NCI-H2196 treated with DMSO at 0.1 percent for 48 hours (cell line): ENCODE results near the gene CBARP.
A peak's percentile ranks its signal among the peaks of the same experiment; 100 is the strongest.

ENCODE experiments used
- DNase-seq: peaks from one replicate; lab custom pipeline; 2025; ENCODE audit not compliant: unreplicated experiment; lab: John Stamatoyannopoulos, UW

The CBARP gene

DNA sequence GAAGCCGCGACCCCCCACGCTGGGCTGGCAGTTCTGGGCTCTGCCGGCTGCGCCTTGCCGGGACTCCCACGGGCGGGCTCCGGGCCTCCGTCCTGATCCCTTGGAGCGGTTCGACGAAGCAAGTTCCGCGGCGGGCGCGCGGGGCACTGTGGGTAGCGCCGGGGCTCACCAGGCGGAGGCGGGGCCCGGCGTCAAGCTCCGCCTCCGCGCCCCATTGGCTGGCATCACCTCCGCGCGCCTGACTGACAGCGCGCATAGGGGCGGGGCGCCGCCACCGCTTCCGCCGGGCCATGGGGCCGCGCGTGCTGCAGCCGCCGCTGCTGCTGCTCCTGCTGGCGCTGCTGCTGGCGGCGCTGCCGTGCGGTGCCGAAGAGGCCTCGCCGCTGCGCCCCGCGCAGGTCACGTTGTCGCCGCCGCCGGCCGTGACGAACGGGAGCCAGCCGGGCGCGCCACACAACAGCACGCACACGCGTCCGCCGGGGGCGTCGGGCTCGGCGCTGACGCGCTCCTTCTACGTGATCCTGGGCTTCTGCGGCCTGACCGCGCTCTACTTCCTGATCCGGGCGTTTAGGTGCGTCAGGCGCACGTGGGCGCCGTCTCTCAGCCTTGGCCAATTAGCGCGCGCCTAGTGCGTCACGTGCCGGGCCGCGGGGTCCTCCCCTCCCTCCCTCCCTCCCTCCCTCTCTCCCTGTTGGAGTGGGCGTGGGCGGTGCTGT, 37.6 kb upstream of the CBARP start, which contains the start of gene FAM174C:
Gene FAM174C (plus strand): TSS at position 271 of the 716 bp plus-strand sequence. CDS start 20 bp downstream, at position 291.
- DNase-seq, result peak; percentile 93

DNA sequence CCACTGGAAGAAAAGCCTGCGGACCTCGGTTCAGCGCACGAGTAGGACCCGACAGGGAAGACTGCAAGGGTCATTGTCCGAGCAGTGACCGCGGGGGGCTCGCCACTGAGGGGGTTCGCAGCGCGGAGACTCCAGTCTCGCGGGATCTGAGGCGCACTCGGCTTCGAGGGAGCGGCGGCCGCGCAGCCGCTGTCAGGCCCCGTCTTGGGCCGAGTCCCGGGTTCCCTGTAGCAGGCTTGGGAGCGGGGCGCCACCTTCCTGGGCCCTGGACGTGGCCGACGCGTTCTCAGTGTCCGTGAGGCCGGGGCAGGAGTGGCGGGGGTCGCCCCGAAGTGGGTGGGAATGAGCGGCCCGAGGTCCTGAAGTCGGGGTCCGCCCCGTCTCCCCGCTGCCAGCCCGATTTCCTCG, 37.1 kb upstream of the CBARP start:
- DNase-seq, result no peak

- no peak for DNase-seq
Measured at GRCh38 chr19:1274081-1274851, 36.5 kb upstream of the CBARP start.

- no peak for DNase-seq
Measured at GRCh38 chr19:1273263-1274041, 35.6 kb upstream of the CBARP start.

GRCh38 chr19:1272423-1273262, 34.8 kb upstream of the CBARP start:
- no peak for DNase-seq

DNA sequence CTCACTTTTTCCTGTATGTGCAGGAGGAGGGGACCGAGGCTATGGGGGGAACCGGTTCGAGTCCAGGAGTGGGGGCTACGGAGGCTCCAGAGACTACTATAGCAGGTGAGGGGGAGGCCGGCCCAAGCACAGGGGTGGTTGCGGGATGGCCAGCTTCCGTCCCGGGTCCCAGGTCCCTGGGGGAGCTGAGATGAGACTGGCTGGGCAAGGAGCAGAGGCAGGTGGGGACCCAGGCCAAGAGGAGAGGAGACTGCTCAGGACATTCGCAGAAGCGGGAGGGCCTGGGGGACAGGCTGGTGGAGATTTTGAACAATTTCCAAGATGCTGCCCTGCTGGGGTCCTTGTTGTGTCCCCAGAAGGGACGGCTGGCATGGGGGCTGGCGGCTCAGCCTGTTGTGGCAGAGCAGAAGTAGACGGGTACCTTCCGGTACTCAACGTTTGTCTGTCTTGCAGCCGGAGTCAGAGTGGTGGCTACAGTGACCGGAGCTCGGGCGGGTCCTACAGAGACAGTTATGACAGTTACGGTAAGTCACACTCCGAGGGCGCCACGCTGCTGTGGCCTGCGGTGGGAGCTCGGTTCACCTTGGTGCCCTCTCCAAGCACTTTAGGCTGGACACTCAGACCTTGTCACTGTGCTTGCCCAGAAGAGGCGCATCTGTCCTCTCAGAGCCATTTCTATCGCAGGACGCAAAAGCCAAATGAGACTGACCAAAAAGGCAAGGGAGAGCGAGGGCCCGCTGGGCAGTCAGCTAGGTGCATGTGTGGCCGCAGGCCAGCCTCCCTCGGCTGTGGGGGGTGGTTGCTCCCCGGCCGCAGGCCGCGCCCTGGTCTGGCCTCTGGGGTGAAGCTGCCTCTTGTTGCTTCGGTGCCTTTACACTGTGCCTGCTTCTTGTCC, 34.0 kb upstream of the CBARP start:
- DNase-seq, result no peak

- no peak for DNase-seq
Measured at GRCh38 chr19:1270854-1271527, 33.2 kb upstream of the CBARP start.

- DNase-seq, result no peak
Measured at GRCh38 chr19:1270213-1270853, 32.5 kb upstream of the CBARP start.

DNA sequence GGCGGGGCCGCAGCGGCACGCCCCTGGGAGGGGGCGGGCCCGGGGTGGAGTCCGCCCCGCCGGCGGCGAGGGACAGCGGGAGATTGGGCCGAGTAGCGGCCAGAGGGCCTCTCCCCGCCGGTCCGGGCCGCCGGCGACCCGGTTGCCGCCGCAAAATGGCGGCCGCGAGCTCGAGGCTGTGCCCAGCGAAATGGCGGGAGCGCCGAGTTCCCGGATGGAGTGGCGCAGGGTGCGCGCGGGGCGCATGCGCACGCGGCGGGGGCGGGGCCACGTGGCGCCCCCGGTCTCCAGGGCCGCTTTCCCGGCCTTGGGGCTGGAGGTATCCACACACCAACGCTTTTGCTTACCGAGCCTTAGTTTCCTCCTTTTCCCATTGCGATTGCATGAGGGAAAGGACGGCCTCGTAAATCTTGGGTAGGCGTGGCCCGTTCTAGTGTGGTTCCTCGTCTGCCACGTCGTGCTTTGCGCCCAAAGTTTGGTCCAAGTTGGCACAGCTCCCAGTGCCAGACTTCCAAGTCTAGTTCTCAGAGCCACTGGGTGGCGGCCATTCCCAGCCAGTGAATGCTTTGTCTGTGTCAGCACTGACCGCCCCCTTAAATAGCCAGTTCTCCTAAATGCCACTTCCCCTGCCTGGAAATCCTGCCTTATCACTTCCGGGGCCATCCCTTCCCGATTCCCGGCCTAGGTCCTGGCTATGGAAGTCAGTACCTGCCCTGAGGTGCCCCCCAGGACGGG, 31.8 kb upstream of the CBARP start:
- peak; percentile 77 for DNase-seq

- DNase-seq, result peak; percentile 97
Measured at GRCh38 chr19:1269065-1269477, 31.3 kb upstream of the CBARP start, which contains the start of gene CIRBP. Gene CIRBP, plus strand, starts transcription at chr19:1269332. Its CDS starts 1,602 bp downstream, at chr19:1270934.

DNA sequence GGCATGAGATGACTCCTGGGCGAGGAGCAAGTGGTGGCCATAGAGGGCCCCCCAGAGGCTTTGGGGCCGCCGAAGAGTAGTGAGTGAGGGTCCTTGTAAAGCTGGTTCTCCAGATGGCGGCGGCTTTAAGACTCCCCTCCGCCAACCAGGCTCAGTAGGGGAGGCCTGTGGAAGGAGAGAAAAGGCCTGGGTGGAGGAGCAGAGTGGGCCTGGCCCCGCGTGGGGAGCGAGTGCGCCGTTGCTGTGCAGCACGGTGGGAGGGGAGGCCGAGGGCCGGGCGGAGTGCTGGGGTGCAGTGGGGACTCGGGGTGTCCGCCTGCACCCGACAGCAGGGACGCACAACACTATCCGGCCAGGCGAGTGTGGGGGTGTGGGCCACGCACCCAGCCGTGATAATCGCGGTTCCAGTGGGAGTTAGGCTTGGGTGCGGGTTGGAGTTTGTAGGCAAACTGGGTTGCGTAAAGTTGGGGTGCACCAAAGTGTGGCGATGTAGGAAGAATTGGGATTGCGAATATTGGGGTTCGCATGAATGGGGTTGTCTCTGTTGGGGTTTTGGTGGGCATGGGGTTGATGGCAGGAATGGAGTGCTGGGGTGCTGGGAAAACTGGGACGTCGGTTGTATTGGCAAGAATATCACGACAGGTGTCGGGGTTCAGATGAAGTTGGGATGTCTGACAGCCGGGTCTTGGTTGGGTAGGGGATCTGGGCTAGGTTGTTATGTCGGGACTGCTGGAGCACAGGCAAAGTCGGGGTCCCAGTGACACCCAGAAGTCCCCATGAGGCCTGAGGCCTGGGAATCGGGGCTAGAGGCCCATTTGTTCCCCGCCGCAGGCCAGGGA, 30.6 kb upstream of the CBARP start:
- no peak for DNase-seq

DNA sequence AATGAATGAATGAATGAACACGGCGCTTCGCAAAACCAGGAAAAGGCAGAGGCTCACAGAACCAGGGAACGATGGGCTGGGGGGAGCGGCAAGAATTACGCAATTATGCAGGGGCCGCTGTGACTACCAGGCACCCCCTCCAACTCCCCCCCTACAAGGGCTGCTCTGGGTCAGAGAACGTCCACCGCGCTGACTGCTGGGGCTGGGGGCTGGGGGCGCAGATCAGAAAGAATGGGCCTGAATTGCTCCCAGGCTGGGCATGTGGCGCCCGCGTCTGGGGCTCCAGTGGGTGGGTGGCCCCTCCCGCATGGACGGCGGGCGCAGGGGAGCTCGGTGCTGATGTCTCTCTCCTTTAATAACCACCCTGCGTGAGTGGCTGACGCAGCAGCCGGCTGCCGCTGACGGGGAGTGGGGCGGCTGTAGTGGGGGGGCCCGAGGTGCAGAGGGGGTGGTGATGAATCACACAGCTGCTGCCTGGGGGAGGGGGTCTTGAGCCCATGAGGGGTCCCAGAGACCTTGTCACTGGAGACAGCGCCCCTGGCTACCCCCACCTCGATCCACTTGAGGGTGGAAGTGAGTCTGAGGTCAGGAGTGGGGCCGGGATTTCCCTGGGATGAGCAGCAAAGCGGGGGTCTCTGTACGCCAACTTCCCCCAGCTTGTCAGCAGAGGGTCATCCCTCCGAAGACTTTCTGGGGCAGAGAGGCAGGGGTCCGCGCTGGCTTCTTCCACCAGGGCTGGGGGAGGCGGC, 29.8 kb upstream of the CBARP start:
- no peak for DNase-seq

- peak; percentile 43 for DNase-seq
Measured at GRCh38 chr19:1266916-1267476, 29.2 kb upstream of the CBARP start.

- DNase-seq, result peak; percentile 72
Measured at GRCh38 chr19:1266129-1266915, 28.5 kb upstream of the CBARP start.

- DNase-seq, result no peak
Measured at GRCh38 chr19:1265615-1266128, 27.9 kb upstream of the CBARP start.
